GM11168 (cell line): ENCODE results near the gene MED12L.

Experiments used
- in situ Hi-C: fragments of 300-500 bp; cut with MboI; formaldehyde crosslinking; loops from one replicate; pipeline ENCODE4 v1.12.0; 2022; ENCODE audit warnings: low sequenced_read_pairs; ENCODE audit not compliant: unreplicated experiment

The MED12L gene

GRCh38 chr3:151345859-151346258, 260.4 kb downstream of the MED12L start:
- in situ Hi-C loops, result no loop called here

- in situ Hi-C loops, result no loop called here
Observed at GRCh38 chr3:151346292-151346691, 260.8 kb downstream of the MED12L start.

GRCh38 chr3:151347432-151347831, 262.0 kb downstream of the MED12L start:
- in situ Hi-C loops, result no loop called here

GRCh38 chr3:151350656-151351055, 265.2 kb downstream of the MED12L start:
- in situ Hi-C loops, result no loop called here

- in situ Hi-C loops, result no loop called here
Observed at GRCh38 chr3:151351219-151351618, 265.8 kb downstream of the MED12L start.

GRCh38 chr3:151351648-151352047, 266.2 kb downstream of the MED12L start:
- in situ Hi-C loops, result no loop called here

- in situ Hi-C loops, result no loop called here
Observed at GRCh38 chr3:151356794-151357462, 271.5 kb downstream of the MED12L start.

- in situ Hi-C loops, result no loop called here
Observed at GRCh38 chr3:151357463-151357850, 272.0 kb downstream of the MED12L start.

- in situ Hi-C loops, result no loop called here
Observed at GRCh38 chr3:151362751-151363174, 277.3 kb downstream of the MED12L start.

GRCh38 chr3:151366993-151367392, 281.5 kb downstream of the MED12L start:
- in situ Hi-C loops, result no loop called here

GRCh38 chr3:151367448-151367847, 282.0 kb downstream of the MED12L start:
- in situ Hi-C loops, result no loop called here

GRCh38 chr3:151371526-151371925, 286.1 kb downstream of the MED12L start:
- in situ Hi-C loops, result no loop called here

GRCh38 chr3:151372063-151372820, 286.8 kb downstream of the MED12L start:
- in situ Hi-C loops, result no loop called here

- in situ Hi-C loops, result no loop called here
Observed at GRCh38 chr3:151377768-151378385, 292.4 kb downstream of the MED12L start.

GRCh38 chr3:151379083-151379734, 293.7 kb downstream of the MED12L start:
- in situ Hi-C loops, result no loop called here

GRCh38 chr3:151382671-151383070, 297.2 kb downstream of the MED12L start:
- in situ Hi-C loops, result no loop called here

- in situ Hi-C loops, result no loop called here
Observed at GRCh38 chr3:151383111-151383510, 297.6 kb downstream of the MED12L start.

- in situ Hi-C loops, result no loop called here
Observed at GRCh38 chr3:151383956-151384355, 298.5 kb downstream of the MED12L start.

GRCh38 chr3:151384741-151385174, 299.3 kb downstream of the MED12L start, which contains the start of gene P2RY12:
Gene P2RY12, minus strand, starts transcription at chr3:151384753. Its CDS starts 45,908 bp downstream, at chr3:151338845.
- in situ Hi-C loops, result no loop called here

- in situ Hi-C loops, result no loop called here
Observed at GRCh38 chr3:151386056-151386455, 300.6 kb downstream of the MED12L start.

- in situ Hi-C loops, result no loop called here
Observed at GRCh38 chr3:151387432-151387831, 302.0 kb downstream of the MED12L start.
